Activated effector memory CD4-positive, alpha-beta T cell treated with Interleukin-2 at 50 U/mL for 16 hours (primary cell): ENCODE results near the gene TBC1D22A.
A peak's percentile ranks its signal among the peaks of the same experiment; 100 is the strongest.
"Not testable (repeated sequence)": the region's sequence is repeated elsewhere in the genome, so short reads cannot be mapped to it uniquely, and the experiment has no call there.

Experiments
- DNase-seq: peaks from one replicate; pipeline ENCODE4 v3.0.0-alpha.2; 2020

The TBC1D22A gene, protein sequence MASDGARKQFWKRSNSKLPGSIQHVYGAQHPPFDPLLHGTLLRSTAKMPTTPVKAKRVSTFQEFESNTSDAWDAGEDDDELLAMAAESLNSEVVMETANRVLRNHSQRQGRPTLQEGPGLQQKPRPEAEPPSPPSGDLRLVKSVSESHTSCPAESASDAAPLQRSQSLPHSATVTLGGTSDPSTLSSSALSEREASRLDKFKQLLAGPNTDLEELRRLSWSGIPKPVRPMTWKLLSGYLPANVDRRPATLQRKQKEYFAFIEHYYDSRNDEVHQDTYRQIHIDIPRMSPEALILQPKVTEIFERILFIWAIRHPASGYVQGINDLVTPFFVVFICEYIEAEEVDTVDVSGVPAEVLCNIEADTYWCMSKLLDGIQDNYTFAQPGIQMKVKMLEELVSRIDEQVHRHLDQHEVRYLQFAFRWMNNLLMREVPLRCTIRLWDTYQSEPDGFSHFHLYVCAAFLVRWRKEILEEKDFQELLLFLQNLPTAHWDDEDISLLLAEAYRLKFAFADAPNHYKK

DNA sequence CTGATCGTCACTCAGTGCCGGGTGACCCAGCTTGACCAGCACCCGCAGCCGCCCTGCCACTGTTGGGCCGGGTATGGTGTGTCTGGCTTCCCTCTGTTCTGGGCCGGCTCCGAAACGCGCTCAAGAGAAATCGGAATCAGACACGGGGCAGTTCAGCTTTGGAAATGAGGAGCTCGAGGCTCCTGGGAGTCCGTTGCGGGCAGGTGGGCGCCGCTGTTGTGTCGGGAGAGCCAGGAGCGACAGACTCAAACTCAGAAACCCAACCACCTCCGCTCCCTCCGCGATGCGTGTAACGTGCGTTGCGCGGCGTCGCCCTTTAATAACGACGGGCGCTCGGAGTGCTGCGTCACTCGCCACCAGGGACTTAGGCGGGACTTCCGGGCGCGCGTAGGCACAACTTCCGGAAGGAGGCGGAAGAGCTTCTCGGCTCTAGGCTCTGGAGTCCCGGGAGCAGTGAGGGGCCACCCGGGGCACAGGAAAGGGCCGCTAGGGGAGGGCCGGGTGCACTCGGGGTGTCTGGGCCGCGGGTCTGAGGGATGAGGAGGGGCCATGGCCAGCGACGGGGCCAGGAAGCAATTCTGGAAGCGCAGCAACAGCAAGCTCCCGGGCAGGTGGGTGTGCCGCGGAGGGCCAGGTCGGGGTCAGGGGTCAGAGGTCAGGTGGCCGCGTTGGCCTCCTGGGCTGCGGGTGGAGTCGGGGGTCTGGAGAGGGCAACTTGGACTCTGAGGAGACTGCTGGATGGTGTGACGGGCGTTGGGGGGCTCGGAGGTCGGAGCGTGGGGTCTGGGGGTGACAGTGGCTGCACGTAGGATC is at the start of gene TBC1D22A:
Gene TBC1D22A (plus strand): TSS at position 413 of the 813 bp plus-strand sequence. CDS start 137 bp downstream, at position 550.
- peak; percentile 93 for DNase-seq

DNA sequence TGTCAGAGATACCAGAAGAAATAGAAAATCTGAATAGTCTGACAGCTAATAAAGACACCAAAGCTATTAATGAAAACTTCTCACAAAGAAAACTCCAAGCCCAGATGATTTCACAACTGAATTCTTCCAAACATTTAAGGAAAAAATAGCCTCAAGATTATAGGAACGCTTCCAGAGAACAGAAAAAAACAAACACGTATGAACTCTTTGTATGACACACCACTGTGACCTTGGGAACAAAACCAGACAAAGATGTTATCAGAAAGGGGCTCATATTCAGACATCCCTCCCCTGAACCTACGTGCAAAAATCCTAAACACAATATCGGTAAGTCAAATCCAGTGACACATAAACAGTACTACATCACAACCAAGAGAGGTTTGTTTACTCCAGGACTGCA is 47.9 kb upstream of the TBC1D22A start:
- DNase-seq, result no peak

DNA sequence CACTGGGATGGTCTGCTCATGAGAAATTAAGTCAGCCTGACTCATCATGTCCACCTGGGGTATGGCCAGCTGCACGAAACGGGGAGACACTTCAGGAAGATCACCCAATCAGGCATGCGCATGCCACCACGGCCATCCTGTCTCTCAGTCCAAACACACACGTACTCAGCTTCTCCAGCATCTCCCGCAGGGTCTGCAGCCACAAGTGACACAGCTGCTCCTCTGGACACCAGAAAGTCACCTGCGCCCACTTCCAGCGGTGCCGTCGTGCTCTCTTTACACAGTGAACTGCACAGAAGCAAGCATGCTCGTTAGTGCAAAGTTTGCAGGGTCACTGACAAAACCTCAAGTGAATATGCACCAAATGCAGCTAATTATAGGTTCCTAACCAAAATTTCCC is 42.5 kb upstream of the TBC1D22A start:
- no peak for DNase-seq

DNA sequence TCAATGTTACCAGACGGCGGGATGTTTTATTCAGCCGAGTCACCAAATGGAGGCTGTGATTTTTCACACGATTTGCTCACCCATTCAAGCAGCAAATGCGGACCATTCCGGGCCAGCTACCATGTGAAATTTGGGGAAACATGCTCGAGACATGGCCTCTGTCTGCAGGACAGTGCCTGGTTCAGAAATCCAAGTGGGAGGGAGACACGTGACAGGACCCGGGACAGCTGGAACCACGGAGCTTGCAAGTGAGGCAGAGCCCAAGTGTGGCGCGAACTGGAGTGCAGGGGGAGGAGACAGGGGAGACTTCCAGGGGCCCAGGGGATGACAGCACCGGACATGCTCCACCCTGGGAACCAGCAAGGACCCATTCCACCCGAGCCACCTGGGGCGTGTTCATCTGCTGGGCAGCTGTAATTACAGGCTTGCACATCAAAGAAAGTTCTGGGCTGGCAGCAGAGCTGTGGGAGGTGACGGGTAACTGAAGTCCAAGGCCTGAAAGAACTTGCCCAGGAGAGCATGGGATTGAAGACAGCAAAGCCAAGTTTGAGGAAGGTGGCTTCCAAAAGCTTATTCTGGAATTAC is 40.9 kb upstream of the TBC1D22A start:
- DNase-seq, result no peak

DNA sequence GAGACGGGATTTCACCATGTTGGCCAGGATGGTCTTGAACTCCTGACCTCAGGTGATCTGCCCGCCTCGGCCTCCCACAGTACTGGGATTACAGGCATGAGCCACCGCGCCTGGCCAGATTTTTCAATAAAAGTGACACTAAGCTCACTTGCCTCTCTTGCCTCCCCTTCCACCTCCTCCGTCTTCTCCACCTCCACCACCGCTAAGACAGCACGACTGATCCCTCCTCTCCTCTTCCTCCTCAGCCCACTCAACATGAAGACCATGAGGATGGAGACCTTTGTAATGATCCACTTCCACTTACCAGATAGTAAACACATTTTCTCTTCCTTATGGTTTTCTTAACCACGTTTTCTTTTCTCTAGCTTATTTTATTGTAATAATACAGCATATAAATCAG is 38.6 kb upstream of the TBC1D22A start:
- DNase-seq, result no peak

DNA sequence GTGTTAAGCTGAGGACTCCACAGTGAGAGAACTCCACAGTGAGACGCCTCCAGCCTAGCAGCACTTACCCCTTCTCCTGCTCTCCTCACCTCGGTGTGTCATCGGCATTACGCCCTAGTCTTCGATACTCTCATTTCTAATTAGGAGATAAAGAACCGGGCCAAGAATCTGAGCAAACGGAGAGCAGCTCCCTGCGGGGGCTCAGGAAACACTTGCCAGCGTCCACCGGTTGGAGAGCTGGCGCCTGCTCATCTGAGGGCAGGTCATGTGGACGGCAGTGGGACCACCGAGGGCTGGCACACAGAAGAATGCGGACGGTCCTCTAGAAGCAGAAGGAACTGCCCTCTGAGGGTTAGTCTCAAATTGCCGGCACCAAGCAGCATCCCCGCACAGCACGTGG is 37.4 kb upstream of the TBC1D22A start:
- DNase-seq, result no peak

DNA sequence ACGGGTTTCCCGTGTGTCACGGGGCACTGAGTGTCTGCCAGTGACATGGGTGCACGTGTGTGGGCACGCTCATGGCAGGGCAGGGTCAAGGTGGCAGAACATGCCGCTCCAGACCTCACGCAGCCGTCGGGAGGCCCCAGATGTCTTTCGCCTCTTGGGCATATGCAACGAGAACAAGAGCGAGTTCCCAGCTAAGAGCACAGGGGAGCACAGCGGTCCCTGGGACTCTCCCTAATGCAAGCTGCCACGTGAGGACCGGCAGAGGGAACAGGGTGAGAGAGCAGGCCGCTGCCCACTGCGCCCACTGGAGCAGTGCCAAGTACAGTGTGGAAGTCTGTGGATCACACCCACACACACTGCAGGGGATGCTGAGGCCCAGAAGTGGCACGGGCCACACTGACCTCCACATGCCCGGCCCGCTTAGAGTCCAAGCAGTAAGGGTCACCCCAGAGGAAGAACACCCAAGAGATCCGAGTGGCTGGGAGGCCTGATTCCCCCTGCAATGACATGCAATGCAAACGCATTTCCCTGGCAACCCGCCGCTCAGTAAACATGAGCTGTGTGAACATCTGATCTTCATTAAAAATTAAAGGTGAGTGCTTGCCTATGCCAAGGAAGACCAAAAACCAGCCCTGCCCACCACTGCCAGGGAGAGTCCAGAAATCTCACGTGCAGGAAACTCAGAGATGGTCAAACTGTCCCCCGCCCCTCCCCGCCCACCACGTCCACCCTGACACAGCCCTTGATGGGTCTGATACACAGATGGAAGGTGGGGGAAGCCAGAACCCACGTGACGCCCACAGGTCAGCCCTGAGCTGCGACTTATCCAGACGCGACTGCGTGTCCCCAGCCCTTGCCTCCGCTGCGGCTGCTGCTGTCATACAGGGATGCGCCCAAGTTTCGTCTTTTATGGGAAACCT is 36.1 kb upstream of the TBC1D22A start:
- no peak for DNase-seq

DNA sequence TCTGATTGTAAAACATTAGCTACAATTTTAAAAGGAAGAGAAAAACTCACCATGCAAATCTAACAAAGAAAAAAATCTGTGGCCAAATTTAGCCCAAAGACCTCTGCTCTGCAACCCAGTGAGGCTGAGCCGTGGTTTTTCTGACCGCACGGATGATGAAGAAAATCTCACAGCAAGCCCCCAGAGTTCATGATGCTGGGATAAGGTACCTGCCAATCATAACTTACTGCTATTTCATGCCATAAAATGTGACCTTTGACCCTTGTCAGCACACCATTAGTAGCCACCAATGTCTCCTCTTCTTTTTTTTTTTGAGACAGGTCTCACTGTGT is 35.5 kb upstream of the TBC1D22A start:
- DNase-seq, result no peak

DNA sequence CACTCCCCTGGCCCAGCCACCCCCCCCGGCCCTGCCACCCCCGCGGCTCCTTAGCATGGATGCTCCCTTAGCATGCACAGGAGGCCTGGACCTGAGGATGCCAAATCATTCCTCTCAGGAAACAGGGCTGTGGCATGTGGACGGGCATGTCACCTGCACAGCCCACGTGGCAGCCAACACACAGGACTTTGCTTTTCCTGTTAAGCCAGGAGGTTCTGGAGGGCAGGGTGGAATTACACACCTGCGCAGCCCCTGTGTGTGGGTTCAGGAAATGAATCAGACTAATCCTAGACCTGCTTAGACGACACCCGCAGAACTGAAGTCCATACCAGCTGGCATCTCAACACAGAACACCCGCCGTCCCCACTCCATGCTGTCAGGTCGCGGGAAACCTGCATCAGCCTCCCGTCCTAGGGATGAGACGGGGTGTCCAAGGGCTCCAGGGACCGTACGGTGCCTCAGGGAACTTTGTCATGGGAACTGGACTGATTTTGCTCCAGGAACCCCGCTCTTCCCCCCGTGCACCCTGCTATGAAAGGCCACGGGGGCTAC is 34.6 kb upstream of the TBC1D22A start:
- DNase-seq, result no peak

DNA sequence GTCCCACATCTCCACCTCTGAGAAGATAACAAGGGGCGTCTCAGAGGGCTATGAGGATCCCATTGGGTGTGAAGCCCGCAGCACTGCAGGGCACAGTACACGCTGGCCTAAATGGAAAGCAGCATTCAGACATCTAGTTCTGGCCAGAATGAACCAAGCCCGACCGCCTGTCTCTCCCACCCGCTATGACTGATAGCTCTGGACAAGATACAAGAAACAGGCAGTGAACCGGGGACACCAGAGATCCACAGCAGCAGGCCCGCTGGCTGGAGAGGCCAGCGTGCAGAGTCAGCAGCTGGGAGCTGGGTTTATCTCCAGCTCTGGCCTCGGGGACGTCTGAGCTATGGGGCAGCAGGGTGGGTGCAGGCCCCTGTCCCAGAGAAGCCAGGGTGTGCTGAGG is 34.0 kb upstream of the TBC1D22A start:
- DNase-seq, result no peak

DNA sequence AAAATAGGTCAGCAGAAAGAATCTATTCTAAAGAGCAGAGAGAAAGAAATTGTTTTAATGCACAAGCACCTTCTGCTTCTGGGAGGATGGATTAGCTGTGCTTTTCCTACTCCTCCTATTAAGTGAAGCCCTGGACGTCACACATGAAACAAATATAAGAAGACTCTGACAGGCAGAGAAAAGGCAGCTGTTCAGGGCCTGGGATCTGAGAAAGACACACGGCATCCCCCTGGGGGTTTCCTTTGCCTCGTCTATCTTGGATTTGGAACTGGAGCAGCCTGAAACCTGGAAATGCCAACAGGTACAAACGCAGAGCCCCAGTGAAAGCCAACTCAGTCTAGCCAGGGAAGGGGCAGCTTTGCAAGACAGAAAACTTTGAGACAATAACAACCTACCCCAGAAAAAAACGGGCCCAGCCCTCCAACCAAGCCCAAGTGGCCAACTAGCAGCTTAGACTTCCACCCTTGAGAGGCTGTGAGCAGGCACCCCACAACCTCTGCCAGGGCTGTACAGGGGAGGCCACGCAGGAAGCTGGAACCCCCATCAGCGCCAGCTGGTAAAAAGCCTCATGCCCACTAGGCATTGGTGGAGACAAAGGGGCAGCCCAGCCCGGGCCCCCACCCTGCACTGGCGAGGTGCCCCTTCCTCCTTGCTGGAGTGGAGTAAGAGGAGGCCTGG is 31.7 kb upstream of the TBC1D22A start:
- DNase-seq, result no peak

DNA sequence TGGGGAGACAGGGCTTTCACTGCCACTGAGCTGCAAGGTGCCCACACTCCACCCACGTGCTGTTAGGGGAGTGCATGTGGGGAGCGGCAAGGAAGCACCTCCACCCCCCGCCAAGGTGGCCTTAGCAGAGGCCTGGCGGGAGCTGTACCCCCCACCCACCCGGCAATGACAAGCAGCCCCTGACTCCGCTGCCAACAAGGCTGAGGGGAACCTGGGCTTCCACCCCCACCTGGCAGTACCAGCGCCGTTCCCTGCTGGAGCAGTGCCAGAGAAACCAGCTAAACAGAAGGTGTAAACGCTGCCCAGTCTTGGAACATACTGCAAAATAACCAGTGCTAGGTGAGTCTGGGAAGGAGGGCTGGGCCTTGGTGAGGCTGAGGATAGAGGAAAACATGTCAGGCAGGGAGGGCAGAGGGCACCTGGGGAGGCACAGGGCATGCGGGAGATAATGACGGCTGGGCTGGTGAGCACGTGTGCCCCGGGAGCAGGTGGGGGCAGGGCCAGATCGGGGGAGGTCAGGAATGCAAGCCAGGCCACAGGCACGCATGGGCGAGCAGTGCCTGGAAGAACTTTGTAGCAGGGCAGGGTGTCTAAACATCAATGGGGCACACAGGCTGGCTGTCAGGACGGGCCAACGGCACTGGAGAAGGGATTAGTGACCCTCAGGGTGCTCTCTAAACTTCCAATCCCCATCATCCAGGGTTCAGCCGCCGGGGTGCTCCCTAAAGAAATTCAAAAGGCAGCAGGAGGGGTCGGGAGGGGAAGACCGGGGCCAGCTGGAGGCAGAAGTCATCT is 31.0 kb upstream of the TBC1D22A start:
- DNase-seq, result no peak

DNA sequence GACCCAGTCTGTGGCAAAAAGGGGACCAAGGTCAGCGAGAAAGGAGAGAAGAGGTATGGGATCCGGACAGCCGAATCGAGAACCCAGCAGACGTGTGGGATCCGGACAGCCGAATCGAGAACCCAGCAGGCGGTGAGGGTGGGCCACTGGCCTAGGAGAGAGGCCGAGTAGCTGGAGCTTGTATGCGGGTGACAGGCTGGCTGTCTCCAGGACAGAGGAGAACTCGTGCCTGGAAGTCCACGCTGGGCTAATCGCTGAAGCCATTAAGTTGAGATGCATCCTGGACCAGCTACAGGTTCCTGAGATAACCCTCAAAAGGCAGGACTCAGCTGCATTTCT is 30.4 kb upstream of the TBC1D22A start:
- DNase-seq, result no peak

DNA sequence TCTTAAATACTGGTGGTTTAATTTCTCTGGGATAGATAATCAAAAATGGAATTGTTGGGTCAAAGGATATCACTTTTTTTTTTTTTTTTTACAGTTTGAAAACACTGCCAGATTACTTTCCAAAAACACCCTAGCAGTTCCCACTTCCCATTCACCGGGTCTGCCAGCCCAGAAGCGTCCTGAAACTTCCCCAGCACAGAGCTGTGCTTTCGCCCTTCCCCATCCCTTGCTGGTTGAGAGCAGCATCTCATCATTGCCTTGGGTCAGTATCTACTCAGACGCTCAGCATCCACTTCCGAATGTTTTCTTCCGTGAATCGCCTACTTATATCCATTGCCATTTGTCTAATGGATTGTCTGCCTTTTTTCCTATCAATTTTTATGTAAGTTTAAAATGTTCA is 29.9 kb upstream of the TBC1D22A start:
- no peak for DNase-seq

DNA sequence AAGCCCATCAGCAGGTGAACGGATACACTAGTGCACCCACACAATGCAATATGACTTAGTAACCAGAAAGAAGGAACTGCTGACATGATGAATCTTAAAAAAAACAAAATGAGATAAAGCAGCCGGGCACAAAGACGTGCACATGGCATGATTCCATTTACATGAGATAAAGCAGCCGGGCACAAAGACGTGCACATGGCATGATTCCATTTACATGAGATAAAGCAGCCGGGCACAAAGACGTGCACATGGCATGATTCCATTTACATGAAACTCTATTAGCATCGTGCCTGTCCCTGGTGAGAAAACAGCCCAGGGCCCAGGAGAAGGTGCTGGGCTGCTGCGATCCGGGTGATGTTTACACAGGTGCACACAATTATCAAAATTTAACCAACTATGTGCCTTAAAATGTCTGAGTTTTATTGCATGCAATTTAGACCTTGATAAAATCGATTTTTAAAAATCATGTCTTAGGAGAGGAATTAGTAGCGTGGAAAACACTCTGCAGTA is 28.2 kb upstream of the TBC1D22A start:
- DNase-seq, result not testable (repeated sequence)

DNA sequence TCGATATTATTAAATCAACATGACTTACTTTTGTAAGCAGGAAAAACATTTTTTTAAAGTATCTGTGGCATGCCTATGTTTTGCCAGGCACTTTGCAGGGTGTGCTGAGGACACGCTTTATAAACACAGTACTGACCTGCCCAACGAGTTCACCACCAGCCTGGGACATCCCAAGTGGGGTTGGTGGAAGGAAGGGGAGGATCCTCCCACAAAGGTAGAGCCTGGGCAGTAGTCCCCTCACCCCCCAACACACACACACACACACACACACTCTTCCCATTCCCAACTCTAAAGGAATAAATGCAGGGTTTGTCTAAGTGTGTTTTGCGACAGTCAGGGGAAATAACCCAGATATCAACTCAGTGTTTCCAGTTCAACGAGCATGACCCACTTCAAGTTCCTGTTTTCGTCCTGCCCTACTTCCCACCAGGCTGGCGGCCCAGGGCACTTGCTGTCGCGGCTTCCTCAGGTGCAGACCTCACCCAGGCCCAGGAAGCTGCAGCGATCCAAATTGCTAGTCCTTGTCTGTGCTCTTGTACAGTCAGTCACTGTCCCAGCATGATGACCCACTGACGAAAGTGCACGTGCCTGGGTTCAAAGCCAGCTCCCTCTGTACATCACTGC is 27.5 kb upstream of the TBC1D22A start:
- peak; percentile 73 for DNase-seq

DNA sequence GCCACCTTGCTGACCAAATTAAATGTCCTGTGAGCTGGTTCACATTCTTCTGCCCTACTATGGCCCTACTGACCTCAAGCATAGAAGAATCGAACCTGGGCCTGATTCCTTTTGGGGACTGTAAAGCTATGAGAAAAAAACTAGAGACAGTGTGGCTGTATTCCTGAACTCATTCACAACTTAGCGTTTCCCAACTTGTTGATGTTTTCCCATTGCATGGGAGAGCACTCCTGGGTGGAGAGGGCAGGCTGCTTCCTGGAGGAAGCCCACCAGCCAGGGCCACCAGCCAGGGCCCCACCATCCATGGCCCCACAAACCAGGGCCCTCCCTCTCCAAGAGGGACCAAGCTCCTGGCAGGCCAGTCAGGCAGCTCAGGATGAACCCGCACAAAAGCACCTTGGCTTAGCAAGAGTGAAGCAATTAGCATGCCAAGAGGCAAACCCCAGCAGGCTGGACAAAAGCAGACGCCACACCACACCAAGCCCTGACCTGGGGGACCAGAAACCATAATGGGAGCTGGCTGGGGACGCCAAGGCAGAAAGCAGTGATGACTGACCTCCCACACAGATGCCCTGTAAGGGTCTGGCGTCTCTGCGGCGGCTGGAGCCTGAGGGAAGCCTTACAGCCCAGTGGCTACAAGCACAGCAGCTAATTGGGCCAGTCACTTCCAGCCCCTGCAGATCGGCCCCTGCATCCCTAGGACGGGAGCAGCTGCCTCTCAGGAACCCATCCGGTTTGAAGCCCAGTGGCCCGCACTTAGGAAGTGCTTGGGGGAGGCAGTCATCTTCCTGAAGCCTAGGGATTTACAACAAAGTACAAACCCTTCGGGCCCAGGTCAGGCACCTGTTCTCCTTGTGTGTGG is 26.5 kb upstream of the TBC1D22A start:
- no peak for DNase-seq

DNA sequence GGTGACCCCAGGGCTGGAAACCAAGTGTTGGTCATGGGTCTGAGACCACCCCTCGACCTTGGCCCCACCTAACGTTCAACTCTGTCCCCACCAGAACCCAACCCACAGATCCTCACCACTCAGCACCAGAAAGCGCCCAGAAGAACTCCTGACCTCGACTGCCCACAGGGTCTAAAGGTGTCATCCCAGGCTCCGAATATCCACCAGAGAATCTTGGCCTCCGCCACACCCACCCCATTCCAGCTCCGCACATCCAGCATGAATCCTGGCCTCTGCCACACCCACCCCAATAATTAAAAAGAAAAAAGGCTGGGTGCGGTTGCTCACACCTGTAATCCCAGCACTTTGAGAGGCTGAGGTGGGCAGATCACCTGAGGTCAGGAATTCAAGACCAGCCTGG is 25.7 kb upstream of the TBC1D22A start:
- no peak for DNase-seq
